Measurements from ENCODE around the gene SP8. TPM values are rescaled to one million over a fixed set of nuclear protein-coding genes. Genes with fewer than 3 reads are reported as not detected.
A peak's percentile ranks its signal among the peaks of the same experiment; 100 is the strongest.

SP8 gene
- total and polyA plus RNA-seq, 3 donors from 2014 or later, result 0.26 to 2.2 (median 2.1) TPM

DNA sequence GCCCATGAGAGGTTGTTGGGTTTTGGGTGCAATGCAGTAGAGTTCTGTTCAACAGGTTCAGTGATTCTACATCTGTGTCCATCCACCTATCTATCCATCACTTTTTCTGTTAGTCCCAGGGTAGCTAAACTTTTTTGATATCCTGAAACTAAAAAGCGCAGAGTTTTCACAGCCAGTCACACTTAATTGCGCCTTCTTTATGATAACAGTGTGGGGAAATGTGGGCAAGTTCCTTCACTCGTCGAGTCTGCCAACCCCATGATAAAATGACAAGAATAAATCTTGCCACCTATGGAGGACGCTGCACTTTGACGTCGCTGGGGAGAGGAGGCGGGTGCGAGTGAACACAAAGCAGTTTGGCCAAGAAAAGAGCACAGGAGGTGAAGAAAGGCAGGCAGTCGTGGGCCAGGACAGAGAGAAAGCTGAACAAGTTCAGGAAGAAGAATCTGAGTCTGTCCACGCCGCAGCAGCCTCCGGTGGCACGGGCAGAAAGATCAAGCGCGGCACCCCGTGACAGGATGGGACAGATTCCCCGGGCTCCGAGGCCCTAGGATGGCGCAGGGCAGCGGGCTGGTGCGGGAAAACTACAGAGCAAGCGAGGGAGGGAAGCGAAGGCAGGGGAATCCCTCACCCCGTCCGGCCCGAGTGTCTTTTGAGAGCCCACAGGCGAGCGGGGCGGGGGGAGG is 9.2 kb downstream of the SP8 start:
- intact Hi-C loops (cut with DNase I; ENCODE audit: low total_unique reads), result no loop called here
- Histone ChIP-seq H3K27ac (no peak overlapping the region), H3K36me3 (ENCODE audit: low read depth, missing control alignments) (no peaks in the 10 kb centered on the region), H3K9me3 (no peaks in the 10 kb centered on the region), H3K4me1 (peaks cover 4% of the 10 kb centered on the region), H3K27me3 (no peaks in the 10 kb centered on the region), H3K4me3 (peak overlapping the region; percentile 10 to 26)
- 4 to 9% methylated on average over 28 to 29 of the region's 30 CpGs for WGBS, 2 donors
- no peak for TF ChIP-seq CTCF (IDR thresholded peaks at IDR 0.05)
- no peak for TF ChIP-seq POLR2A (IDR thresholded peaks at IDR 0.05)
- no peak for DNase-seq

- Histone ChIP-seq H3K4me3 (no peak overlapping the region), H3K4me1 (peaks cover 4% of the 10 kb centered on the region), H3K27me3 (no peaks in the 10 kb centered on the region), H3K27ac (no peak overlapping the region), H3K9me3 (no peaks in the 10 kb centered on the region), H3K36me3 (ENCODE audit: low read depth, missing control alignments) (no peaks in the 10 kb centered on the region)
- intact Hi-C loops (cut with DNase I; ENCODE audit: low total_unique reads), result no loop called here
- WGBS, 2 donors, result 19 to 26% methylated on average over 9 to 10 of the region's 10 CpGs
- DNase-seq, result no peak
- TF ChIP-seq CTCF (IDR thresholded peaks at IDR 0.05) (no peak), POLR2A (IDR thresholded peaks at IDR 0.05) (no peak)
These were observed 9.7 kb downstream of the SP8 start for GRCh38 chr7:20776942-20777341.

- no peak overlapping the region for H3K27ac ChIP-seq
- H3K4me1 ChIP-seq, result peaks cover 4% of the 10 kb centered on the region
- intact Hi-C loops (cut with DNase I; ENCODE audit: low total_unique reads), result no loop called here
- H3K36me3 ChIP-seq (ENCODE audit: low read depth, missing control alignments), result no peaks in the 10 kb centered on the region
- H3K4me3 ChIP-seq, result no peak overlapping the region
- TF ChIP-seq CTCF (IDR thresholded peaks at IDR 0.05), result no peak
- TF ChIP-seq POLR2A (IDR thresholded peaks at IDR 0.05), result no peak
- WGBS, 2 donors, result 8 to 9% methylated on average over 24 to 29 of the region's 29 CpGs
- no peaks in the 10 kb centered on the region for H3K9me3 ChIP-seq
- DNase-seq, result no peak
- H3K27me3 ChIP-seq, result no peaks in the 10 kb centered on the region
These were observed 10.3 kb downstream of the SP8 start for GRCh38 chr7:20776214-20776911.

GRCh38 chr7:20754001-20754400 is 32.7 kb downstream of the SP8 start:
- 91 to 100% methylated on average over 1 of the region's 1 CpG for WGBS, 2 donors
- intact Hi-C loops (cut with DNase I; ENCODE audit: low total_unique reads), result no loop called here

More at GRCh38 chr7:20754001-20754400, 32.7 kb downstream of the SP8 start:
- no peak for TF ChIP-seq CTCF (IDR thresholded peaks at IDR 0.05)
- no peak for TF ChIP-seq POLR2A (IDR thresholded peaks at IDR 0.05)
- H3K36me3 ChIP-seq (ENCODE audit: low read depth, missing control alignments), result no peaks in the 10 kb centered on the region
- no peak overlapping the region for H3K4me3 ChIP-seq
- no peaks in the 10 kb centered on the region for H3K9me3 ChIP-seq
- H3K4me1 ChIP-seq, result no peaks in the 10 kb centered on the region
- no peak overlapping the region for H3K27ac ChIP-seq
- no peak for DNase-seq
- H3K27me3 ChIP-seq, result no peaks in the 10 kb centered on the region

All from testis (tissue), 3 donors.